OCI-LY7 (cell line): ENCODE measurements around the gene MYO7A.

Source experiments
- CTCF ChIP-seq: fragments of 200-600 bp; sonication (generic); conservative IDR thresholded peaks from 2 replicates; pipeline ENCODE4 v1.5.1; 2014; ENCODE audit warnings: mild to moderate bottlenecking, antibody characterized with exemption, low read length, moderate library complexity, mixed read lengths
- EZH2phosphoT487 ChIP-seq: fragments of 200-600 bp; sonication (generic); IDR thresholded peaks from 2 replicates; pipeline ENCODE4 v1.6.1; 2018; ENCODE audit warnings: low read depth, borderline replicate concordance, mild to moderate bottlenecking, mixed run types, antibody characterized with exemption, low read length, moderate library complexity, mixed read lengths

GRCh38 chr11:77104727-77105126, 23.3 kb upstream of the MYO7A start:
- TF ChIP-seq EZH2phosphoT487 (no peak), CTCF (no peak)
